ENCODE measurements around the gene SLC25A34.

Gene SLC25A34

DNA sequence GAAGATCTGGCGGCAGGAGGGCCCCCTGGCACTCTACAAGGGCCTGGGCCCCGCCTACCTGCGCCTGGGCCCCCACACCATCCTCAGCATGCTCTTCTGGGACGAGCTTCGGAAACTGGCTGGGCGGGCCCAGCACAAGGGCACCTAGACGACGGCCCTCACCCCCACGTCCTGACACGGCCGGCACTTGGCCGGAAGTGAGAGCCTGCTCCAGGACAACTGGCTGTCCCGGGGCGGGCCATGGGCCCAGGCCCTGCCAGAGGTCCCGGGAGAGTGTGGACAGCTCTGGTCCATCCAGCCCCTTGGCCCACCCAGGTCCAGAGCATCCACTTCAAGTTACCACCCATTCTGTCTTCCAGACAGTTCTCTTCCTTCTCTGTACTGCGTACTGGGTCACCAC, 3.2 kb downstream of the SLC25A34 start:
- no peaks in the 10 kb centered on the region for H3K27me3 ChIP-seq (replicated peaks; ENCODE audit: control insufficient read depth, insufficient read depth, low read length)
- no peak for TF ChIP-seq CTCF (IDR thresholded peaks at IDR 0.05; ENCODE audit: insufficient read depth, low read length, poor library complexity, severe bottlenecking)

DNA sequence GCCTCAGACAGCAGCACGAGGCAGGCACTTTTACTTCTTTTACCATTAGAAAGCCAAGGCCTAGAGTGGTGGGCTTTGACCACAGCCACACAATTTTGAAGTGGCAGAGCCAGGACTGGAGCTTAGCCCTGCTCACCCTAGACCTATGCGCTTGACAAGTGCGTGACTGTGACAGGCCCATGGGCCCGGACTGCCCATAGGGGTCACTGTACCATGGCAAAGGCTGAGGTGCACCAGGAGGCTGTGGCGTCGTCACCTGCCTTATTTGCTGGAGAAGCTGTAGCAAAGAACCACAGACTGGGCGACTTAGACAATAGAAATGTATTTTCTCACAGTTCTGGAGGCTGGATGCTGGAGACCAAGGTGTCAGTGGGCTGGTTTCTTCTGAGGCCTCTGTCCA, 3.7 kb downstream of the SLC25A34 start:
- H3K27me3 ChIP-seq (replicated peaks; ENCODE audit: control insufficient read depth, insufficient read depth, low read length), result no peaks in the 10 kb centered on the region
- no peak for DNase-seq (ENCODE audit: extremely low read depth, insufficient read length)
- TF ChIP-seq CTCF (IDR thresholded peaks at IDR 0.05; ENCODE audit: insufficient read depth, low read length, poor library complexity, severe bottlenecking), result peak; percentile 28
- no peak overlapping the region for H3K4me3 ChIP-seq (replicated peaks; ENCODE audit: low read depth, low read length)
- no peaks in the 10 kb centered on the region; the same call in none of the 2 replicates for H3K36me3 ChIP-seq (ENCODE audit: control insufficient read depth, insufficient read depth, low read length)

More for the DNA sequence above, 3.2 kb downstream of the SLC25A34 start:
- H3K36me3 ChIP-seq (ENCODE audit: control insufficient read depth, insufficient read depth, low read length), result peaks cover 2% of the 10 kb centered on the region
- DNase-seq (ENCODE audit: extremely low read depth, insufficient read length), result no peak
- H3K4me3 ChIP-seq (replicated peaks; ENCODE audit: low read depth, low read length), result no peak overlapping the region

GRCh38 chr1:15740924-15741850, 5.1 kb downstream of the SLC25A34 start:
- no peaks in the 10 kb centered on the region for H3K36me3 ChIP-seq (ENCODE audit: control insufficient read depth, insufficient read depth, low read length)
- H3K27me3 ChIP-seq (replicated peaks; ENCODE audit: control insufficient read depth, insufficient read depth, low read length), result no peaks in the 10 kb centered on the region
- H3K4me3 ChIP-seq (replicated peaks; ENCODE audit: low read depth, low read length), result no peak overlapping the region
- TF ChIP-seq CTCF (IDR thresholded peaks at IDR 0.05; ENCODE audit: insufficient read depth, low read length, poor library complexity, severe bottlenecking), result peak; percentile 95
- peak; percentile 54 for DNase-seq (ENCODE audit: extremely low read depth, insufficient read length)

DNA sequence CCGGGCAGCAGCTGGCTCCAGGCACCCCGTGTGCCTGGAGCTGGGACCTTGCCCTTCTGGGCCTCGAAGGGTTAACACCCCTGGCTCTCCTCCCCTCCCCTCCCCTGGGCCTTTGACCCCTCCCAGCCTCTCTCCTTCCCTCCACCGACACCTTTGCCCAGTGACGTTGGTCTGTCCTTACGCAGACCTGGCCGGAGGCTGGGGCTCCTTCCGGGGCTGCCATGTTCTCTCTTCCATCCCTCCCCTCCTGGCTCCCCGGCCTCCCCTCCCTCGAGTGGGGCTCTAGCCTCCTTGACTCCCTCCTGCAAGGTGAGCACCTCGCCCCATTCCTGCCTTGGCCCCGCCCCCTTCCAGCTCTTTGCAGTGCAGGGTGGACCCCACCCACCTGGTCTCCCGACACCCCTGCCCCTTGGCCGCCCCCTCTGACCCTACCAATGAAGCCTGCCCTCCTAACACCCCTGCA, 6.3 kb downstream of the SLC25A34 start, which contains the start of gene TMEM82:
Gene TMEM82, plus strand, starts transcription at position 161 of the 463 bp plus-strand sequence. Its CDS starts 61 bp downstream, at position 222.
- no peak for TF ChIP-seq CTCF (IDR thresholded peaks at IDR 0.05; ENCODE audit: insufficient read depth, low read length, poor library complexity, severe bottlenecking)
- Histone ChIP-seq H3K36me3 (ENCODE audit: control insufficient read depth, insufficient read depth, low read length) (no peaks in the 10 kb centered on the region), H3K4me3 (replicated peaks; ENCODE audit: low read depth, low read length) (no peak within 1 kb of the TSS), H3K27me3 (replicated peaks; ENCODE audit: control insufficient read depth, insufficient read depth, low read length) (no peaks in the 10 kb centered on the region)
- DNase-seq (ENCODE audit: extremely low read depth, insufficient read length), result no peak

DNA sequence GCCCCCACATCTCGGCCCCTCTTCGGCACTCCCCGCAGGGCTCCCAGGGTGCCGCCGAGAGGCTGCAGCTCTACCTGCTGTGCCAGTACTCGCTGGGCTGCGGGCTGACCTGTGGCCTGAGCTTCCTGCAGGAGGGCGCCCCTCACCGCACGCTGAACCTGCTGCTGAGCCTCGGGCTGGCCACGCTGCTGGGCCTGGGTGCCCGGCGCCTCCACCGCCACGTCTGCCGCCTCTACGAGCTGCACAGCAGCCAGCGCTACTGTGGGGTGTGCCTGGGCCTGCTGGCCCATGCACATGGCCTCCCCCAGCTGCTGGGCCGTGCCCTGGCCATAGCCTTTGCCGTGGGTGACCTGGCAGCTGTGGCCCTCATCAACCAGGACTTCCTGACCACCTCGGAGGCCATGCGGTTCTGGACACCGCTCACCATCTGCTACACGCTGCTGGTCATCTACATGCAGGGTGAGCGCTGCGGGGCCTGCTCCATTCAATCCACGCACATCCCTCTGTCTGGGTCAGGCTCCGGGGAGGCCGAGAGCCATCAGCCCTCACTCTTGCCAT, 8.1 kb downstream of the SLC25A34 start:
- Histone ChIP-seq H3K4me3 (replicated peaks; ENCODE audit: low read depth, low read length) (no peak overlapping the region), H3K27me3 (replicated peaks; ENCODE audit: control insufficient read depth, insufficient read depth, low read length) (no peaks in the 10 kb centered on the region), H3K36me3 (ENCODE audit: control insufficient read depth, insufficient read depth, low read length) (no peaks in the 10 kb centered on the region)
- DNase-seq (ENCODE audit: extremely low read depth, insufficient read length), result no peak
- TF ChIP-seq CTCF (IDR thresholded peaks at IDR 0.05; ENCODE audit: insufficient read depth, low read length, poor library complexity, severe bottlenecking), result no peak
